T-helper 2 cell treated with Interferon-gamma antibody and Interleukin-4, amounts not matched to agents 5 μg/mL and 100 μg/mL, for 36 hours (primary cell): ENCODE data around the gene SALL3.
"Not testable (repeated sequence)": the region's sequence is repeated elsewhere in the genome, so short reads cannot be mapped to it uniquely, and the experiment has no call there.

Experiments used
- DNase-seq: peaks from one replicate; pipeline ENCODE4 v3.0.0; 2021; ENCODE audit warnings: low spot score
- H3K27ac Mint-ChIP-seq: one replicate; pipeline ENCODE4 v1.8.0; 2021; ENCODE audit warnings: mild to moderate bottlenecking, mixed read lengths
- H3K27me3 Mint-ChIP-seq: one replicate; pipeline ENCODE4 v1.8.0; 2021; ENCODE audit warnings: low read depth, mixed read lengths
- H3K36me3 Mint-ChIP-seq: one replicate; pipeline ENCODE4 v1.8.0; 2021; ENCODE audit warnings: low read depth, mixed read lengths
- H3K4me1 Mint-ChIP-seq: one replicate; pipeline ENCODE4 v1.8.0; 2021; ENCODE audit warnings: low read depth, mixed read lengths
- H3K4me3 Mint-ChIP-seq: one replicate; pipeline ENCODE4 v1.8.0; 2022; ENCODE audit warnings: mild to moderate bottlenecking, moderate library complexity, mixed read lengths
- H3K9me3 Mint-ChIP-seq: one replicate; pipeline ENCODE4 v1.8.0; 2021; ENCODE audit warnings: mixed read lengths

SALL3 gene

GRCh38 chr18:78949216-78949615 lies 30.4 kb upstream of the SALL3 start:
- Mint-ChIP-seq H3K4me3 (no peak overlapping the region), H3K27me3 (peaks cover 2% of the 10 kb centered on the region)

GRCh38 chr18:78950386-78950785 lies 29.2 kb upstream of the SALL3 start:
- Mint-ChIP-seq H3K4me3 (no peak overlapping the region), H3K27ac (no peak overlapping the region), H3K9me3 (peaks cover 9% of the 10 kb centered on the region), H3K27me3 (peaks cover 2% of the 10 kb centered on the region), H3K36me3 (no peaks in the 10 kb centered on the region), H3K4me1 (no peaks in the 10 kb centered on the region)
- no peak for DNase-seq

More at GRCh38 chr18:78949216-78949615, 30.4 kb upstream of the SALL3 start:
- Mint-ChIP-seq H3K9me3 (peaks cover 9% of the 10 kb centered on the region), H3K36me3 (no peaks in the 10 kb centered on the region), H3K4me1 (no peaks in the 10 kb centered on the region), H3K27ac (no peak overlapping the region)
- DNase-seq: no peak

GRCh38 chr18:78953566-78953965 lies 26.1 kb upstream of the SALL3 start:
- no peak overlapping the region for H3K27ac Mint-ChIP-seq
- no peak overlapping the region for H3K4me3 Mint-ChIP-seq
- no peaks in the 10 kb centered on the region for H3K4me1 Mint-ChIP-seq
- no peaks in the 10 kb centered on the region for H3K27me3 Mint-ChIP-seq
- no peak for DNase-seq
- peaks cover 9% of the 10 kb centered on the region for H3K9me3 Mint-ChIP-seq
- no peaks in the 10 kb centered on the region for H3K36me3 Mint-ChIP-seq

DNA sequence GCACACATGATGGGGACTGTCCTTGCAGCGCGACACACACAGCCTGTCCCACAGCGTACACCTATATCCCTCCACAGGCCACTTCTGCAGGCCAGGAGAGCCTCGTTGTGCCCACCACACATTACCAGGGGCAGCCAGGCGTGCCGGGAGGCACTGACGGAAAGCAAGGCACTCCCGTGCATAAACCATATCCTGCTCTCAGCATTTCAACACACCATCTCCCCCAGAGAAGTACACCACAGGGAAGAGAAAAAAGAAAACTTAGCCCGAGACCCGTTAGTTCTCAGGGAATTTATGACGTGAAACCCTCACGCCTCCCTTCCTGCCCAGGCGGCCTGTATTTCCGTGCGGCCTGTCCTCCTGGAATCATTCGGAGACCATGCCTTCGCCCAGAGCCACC lies 24.6 kb upstream of the SALL3 start:
- no peak for DNase-seq
- Mint-ChIP-seq H3K27me3 (no peaks in the 10 kb centered on the region), H3K4me3 (no peak overlapping the region), H3K9me3 (peaks cover 9% of the 10 kb centered on the region), H3K4me1 (no peaks in the 10 kb centered on the region), H3K27ac (no peak overlapping the region), H3K36me3 (no peaks in the 10 kb centered on the region)

- DNase-seq: no peak
- Mint-ChIP-seq H3K27me3 (no peaks in the 10 kb centered on the region), H3K27ac (no peak overlapping the region), H3K4me1 (no peaks in the 10 kb centered on the region), H3K4me3 (no peak overlapping the region), H3K9me3 (peaks cover 9% of the 10 kb centered on the region), H3K36me3 (no peaks in the 10 kb centered on the region)
These were observed 22.5 kb upstream of the SALL3 start for GRCh38 chr18:78957140-78957539.

DNA sequence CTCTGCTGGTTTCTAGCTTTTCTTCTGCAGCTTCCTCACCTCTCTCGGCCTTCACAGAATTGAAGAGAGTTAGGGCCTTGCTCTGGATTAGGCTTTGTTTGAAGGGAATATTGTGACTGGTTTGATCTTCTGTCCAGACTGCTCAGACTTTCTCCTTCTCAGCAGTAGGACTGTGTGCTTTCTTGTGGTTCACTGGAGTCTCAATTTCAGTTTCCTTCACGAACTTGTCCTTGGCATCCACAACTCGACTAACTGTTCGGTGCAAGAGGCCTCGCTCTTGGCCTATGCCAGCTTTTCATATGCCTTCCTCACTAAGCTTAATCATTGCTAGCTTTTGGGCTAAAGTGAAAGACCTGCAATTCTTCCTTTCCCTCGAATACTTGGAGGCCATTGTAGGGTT lies 18.9 kb upstream of the SALL3 start:
- Mint-ChIP-seq H3K4me3 (no peak overlapping the region), H3K36me3 (no peaks in the 10 kb centered on the region), H3K27ac (no peak overlapping the region), H3K9me3 (peaks cover 19% of the 10 kb centered on the region), H3K4me1 (no peaks in the 10 kb centered on the region), H3K27me3 (no peaks in the 10 kb centered on the region)
- DNase-seq: no peak

GRCh38 chr18:78962098-78962497 lies 17.5 kb upstream of the SALL3 start:
- Mint-ChIP-seq H3K27me3 (no peaks in the 10 kb centered on the region), H3K27ac (no peak overlapping the region), H3K36me3 (no peaks in the 10 kb centered on the region), H3K4me1 (no peaks in the 10 kb centered on the region), H3K9me3 (peaks cover 19% of the 10 kb centered on the region), H3K4me3 (no peak overlapping the region)
- DNase-seq: no peak

DNA sequence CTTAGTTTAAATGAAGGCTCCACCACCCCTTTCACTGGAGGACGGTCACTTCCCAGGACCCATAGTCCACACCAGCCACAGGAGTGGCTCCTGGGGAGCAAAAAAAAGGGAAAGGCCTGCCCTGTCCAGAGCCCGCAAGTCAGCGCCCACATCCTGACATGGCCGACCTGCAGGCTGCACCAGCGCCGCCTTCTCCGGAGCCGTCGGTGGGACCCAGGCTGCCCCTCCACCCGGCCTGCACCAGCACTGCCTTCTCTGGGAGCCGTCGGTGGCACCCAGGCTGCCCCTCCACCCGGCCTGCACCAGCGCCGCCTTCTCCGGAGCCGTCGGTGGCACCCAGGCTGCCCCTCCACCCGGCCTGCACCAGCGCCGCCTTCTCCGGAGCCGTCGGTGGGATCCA lies 14.9 kb upstream of the SALL3 start:
- H3K4me1 Mint-ChIP-seq, H3K27ac Mint-ChIP-seq, H3K27me3 Mint-ChIP-seq, H3K4me3 Mint-ChIP-seq, DNase-seq, H3K36me3 Mint-ChIP-seq: not testable (repeated sequence)
- peaks cover 19% of the 10 kb centered on the region for H3K9me3 Mint-ChIP-seq

DNA sequence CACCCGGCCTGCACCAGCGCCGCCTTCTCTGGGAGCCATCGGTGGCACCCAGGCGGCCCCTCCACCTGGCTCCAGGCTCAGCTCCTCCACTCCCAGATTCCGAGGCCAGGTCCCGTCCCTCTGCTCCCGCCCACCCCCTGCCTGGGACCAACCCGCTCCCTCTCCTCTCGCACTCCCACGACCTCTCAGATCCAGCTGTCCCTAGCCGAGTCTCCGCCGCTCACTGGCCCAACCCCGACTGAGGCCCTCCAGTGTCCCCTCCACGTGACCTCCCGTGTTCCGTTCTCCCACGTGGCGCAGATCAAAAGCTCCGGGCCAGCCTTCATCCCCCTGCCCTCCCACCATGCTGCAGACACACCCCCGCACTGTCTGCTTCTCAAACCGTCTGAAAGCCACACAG lies 14.4 kb upstream of the SALL3 start:
- DNase-seq: no peak
- H3K9me3 Mint-ChIP-seq: peaks cover 19% of the 10 kb centered on the region
- H3K36me3 Mint-ChIP-seq: no peaks in the 10 kb centered on the region
- H3K4me1 Mint-ChIP-seq: no peaks in the 10 kb centered on the region
- H3K27me3 Mint-ChIP-seq: peaks cover 5% of the 10 kb centered on the region
- no peak overlapping the region for H3K27ac Mint-ChIP-seq
- H3K4me3 Mint-ChIP-seq: no peak overlapping the region

- Mint-ChIP-seq H3K4me1 (no peaks in the 10 kb centered on the region), H3K9me3 (peaks cover 19% of the 10 kb centered on the region), H3K27me3 (peaks cover 11% of the 10 kb centered on the region), H3K36me3 (no peaks in the 10 kb centered on the region), H3K4me3 (no peak overlapping the region), H3K27ac (no peak overlapping the region)
- no peak for DNase-seq
These were observed 13.5 kb upstream of the SALL3 start for GRCh38 chr18:78965917-78966792.

GRCh38 chr18:78966793-78967106 lies 12.9 kb upstream of the SALL3 start:
- Mint-ChIP-seq H3K9me3 (peaks cover 18% of the 10 kb centered on the region), H3K4me1 (no peaks in the 10 kb centered on the region), H3K27me3 (peaks cover 16% of the 10 kb centered on the region), H3K36me3 (no peaks in the 10 kb centered on the region), H3K27ac (no peak overlapping the region), H3K4me3 (no peak overlapping the region)
- no peak for DNase-seq

- Mint-ChIP-seq H3K36me3 (no peaks in the 10 kb centered on the region), H3K4me1 (no peaks in the 10 kb centered on the region), H3K4me3 (no peak overlapping the region), H3K27me3 (peaks cover 26% of the 10 kb centered on the region), H3K9me3 (peaks cover 8% of the 10 kb centered on the region), H3K27ac (no peak overlapping the region)
- DNase-seq: no peak
These were observed 11.9 kb upstream of the SALL3 start for GRCh38 chr18:78967692-78968091.

DNA sequence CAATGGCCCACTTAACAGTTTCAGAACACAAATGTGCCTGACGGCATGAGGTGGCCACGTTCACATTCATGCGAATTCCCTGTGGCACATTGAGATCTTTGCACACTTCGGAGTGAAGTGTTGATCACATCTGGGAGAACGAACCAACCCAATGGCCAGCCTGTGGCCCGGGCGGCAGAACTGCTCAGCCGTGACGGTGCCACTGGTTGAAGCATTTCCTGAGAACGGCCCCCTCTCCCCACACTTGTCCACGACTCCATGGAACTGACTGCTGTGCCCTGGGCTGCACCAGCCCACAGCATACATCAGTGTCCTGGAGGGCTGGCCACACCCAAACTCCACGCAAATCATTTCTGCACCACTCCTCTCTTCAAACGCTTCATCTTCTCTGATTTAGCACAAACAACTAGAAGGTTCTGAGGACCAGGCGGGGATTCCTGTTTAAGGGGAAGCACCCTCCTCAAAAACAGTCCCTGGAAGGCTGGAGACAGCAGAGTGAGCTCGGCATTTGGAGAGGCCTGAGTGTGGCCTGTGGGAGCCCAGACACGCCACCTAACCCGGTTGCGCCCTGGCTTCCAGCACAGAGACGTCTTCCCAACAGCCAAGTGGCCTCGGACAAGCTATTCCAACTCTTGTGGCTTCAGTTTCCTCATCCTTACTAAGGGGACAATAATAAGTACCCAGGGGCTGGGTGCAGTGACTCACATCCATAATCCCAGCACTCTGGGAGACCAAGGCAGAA lies 9.9 kb upstream of the SALL3 start:
- H3K27ac Mint-ChIP-seq: no peak overlapping the region

GRCh38 chr18:78970774-78971333 lies 8.8 kb upstream of the SALL3 start:
- H3K27me3 Mint-ChIP-seq: peaks cover 43% of the 10 kb centered on the region
- no peak overlapping the region for H3K27ac Mint-ChIP-seq
- no peak overlapping the region for H3K4me3 Mint-ChIP-seq
- H3K9me3 Mint-ChIP-seq: no peaks in the 10 kb centered on the region
- H3K36me3 Mint-ChIP-seq: peaks cover 2% of the 10 kb centered on the region
- no peak for DNase-seq
- no peaks in the 10 kb centered on the region for H3K4me1 Mint-ChIP-seq

More for the DNA sequence above, 9.9 kb upstream of the SALL3 start:
- Mint-ChIP-seq H3K4me1 (no peaks in the 10 kb centered on the region), H3K27me3 (peaks cover 32% of the 10 kb centered on the region), H3K4me3 (no peak overlapping the region), H3K9me3 (no peaks in the 10 kb centered on the region), H3K36me3 (peaks cover 2% of the 10 kb centered on the region)
- no peak for DNase-seq
